GM12878 (cell line): ENCODE results near the gene RAD51AP1. TPM values are rescaled to one million over a fixed set of nuclear protein-coding genes. Genes with fewer than 3 reads are reported as not detected.
A peak's percentile ranks its signal among the peaks of the same experiment; 100 is the strongest.

Experiments used
- ATAC-seq: fragments of 200-7000 bp; cut with Tn5 transposase; 3 replicates; pipeline ENCODE4 v1.9.1; 2020; ENCODE audit warnings: mild to moderate bottlenecking, moderate library complexity
- BruUV-seq: library from RNA; stranded (reverse); fragments of 400-500 nt; replicated peaks from 2 replicates; lab custom pipeline; 2021; lab: Mats Ljungman, UMichigan
- CTCF ChIA-PET: fragments of 300-600 bp; sonication (Branson Sonifier 250); formaldehyde crosslinking; extraction: SDS; loops from one replicate; lab custom pipeline; 2021; ENCODE audit warnings: inconsistent platforms; lab: Yijun Ruan, JAX
- POLR2A ChIA-PET: fragments of 350-600 bp; formaldehyde crosslinking; extraction: SDS; loops from one replicate; lab custom pipeline; 2021; ENCODE audit warnings: inconsistent platforms; lab: Charles Lee
- RAD21 ChIA-PET: fragments of 300-600 bp; sonication (Branson Sonifier 250); formaldehyde crosslinking; loops from one replicate; lab custom pipeline; 2023; ENCODE audit warnings: antibody characterized with exemption; ENCODE audit not compliant: unreplicated experiment; lab: Charles Lee
- SMC1A ChIA-PET: fragments of 300-600 bp; sonication (Branson Sonifier 250); formaldehyde crosslinking; loops from one replicate; lab custom pipeline; 2023; ENCODE audit not compliant: unreplicated experiment, uncharacterized antibody; lab: Charles Lee
- DNase-seq: peaks from one replicate; pipeline ENCODE4 v3.0.0-alpha.2; 2011; ENCODE audit warnings: low read depth, low spot score
- FAIRE-seq: peaks from 3 replicates; lab custom pipeline; 2011; peaks lifted over from hg19 to GRCh38; lab: Jason Lieb, UNC
- H2AFZ ChIP-seq: 2 replicates; pipeline ENCODE4 v1.6.0; 2011; ENCODE audit warnings: low read depth, low read length, control low read depth; ENCODE audit not compliant: control insufficient read depth
- H3K27ac ChIP-seq: 2 replicates; pipeline ENCODE4 v1.5.1; 2011; ENCODE audit warnings: control low read depth; ENCODE audit not compliant: control insufficient read depth, insufficient read depth
- H3K27me3 ChIP-seq, 2 experiments: replicated peaks in 1 of 2; 2 replicates each; pipeline versions ENCODE4 v1.6.0 to v1.6.1; 2011; ENCODE audit warnings: low read length in 1 of 2; ENCODE audit not compliant: control insufficient read depth in 2 of 2, insufficient read depth in 2 of 2
- H3K36me3 ChIP-seq, 2 experiments: 2 replicates each; pipeline ENCODE4 v1.5.1; 2011; ENCODE audit warnings: low read length in 1 of 2; ENCODE audit not compliant: control insufficient read depth in 2 of 2, insufficient read depth in 2 of 2
- H3K4me1 ChIP-seq: 2 replicates; pipeline ENCODE4 v1.6.1; 2011; ENCODE audit warnings: mild to moderate bottlenecking, low read length, moderate library complexity, mixed read lengths; ENCODE audit not compliant: control insufficient read depth, insufficient read depth
- H3K4me2 ChIP-seq: 2 replicates; pipeline ENCODE4 v1.6.0; 2011; ENCODE audit warnings: control low read depth; ENCODE audit not compliant: control insufficient read depth, insufficient read depth
- H3K4me3 ChIP-seq: fragments of 200-600 bp; sonication (generic); 2 replicates; pipeline ENCODE4 v1.5.1; 2016
- H3K79me2 ChIP-seq: 2 replicates; pipeline ENCODE4 v1.6.0; 2011; ENCODE audit warnings: low read length; ENCODE audit not compliant: control insufficient read depth, insufficient read depth
- H3K9ac ChIP-seq: 2 replicates; pipeline ENCODE4 v1.8.0; 2011; ENCODE audit warnings: low read length, control low read depth, mixed read lengths; ENCODE audit not compliant: control insufficient read depth, insufficient read depth
- H3K9me3 ChIP-seq: replicated peaks from 3 replicates; pipeline ENCODE4 v1.5.1; 2011; ENCODE audit warnings: mild to moderate bottlenecking, low read length; ENCODE audit not compliant: control insufficient read depth, insufficient read depth
- H4K20me1 ChIP-seq: 2 replicates; pipeline ENCODE4 v1.6.0; 2011; ENCODE audit not compliant: control insufficient read depth, insufficient read depth
- E4F1 ChIP-seq: fragments of 450-650 bp; IDR thresholded peaks from 2 replicates; pipeline ENCODE4 v1.6.1; 2018; ENCODE audit warnings: borderline replicate concordance, mild to moderate bottlenecking; ENCODE audit not compliant: partially characterized antibody
- IRF4 ChIP-seq: IDR thresholded peaks from 2 replicates; pipeline ENCODE4 v1.6.1; 2011; ENCODE audit warnings: low read depth, low read length
- JUNB ChIP-seq: IDR thresholded peaks from 2 replicates; pipeline ENCODE4 v1.6.1; 2016; ENCODE audit warnings: antibody characterized with exemption, mild to moderate bottlenecking
- NFYB ChIP-seq: IDR thresholded peaks from 2 replicates; pipeline ENCODE4 v1.6.1; 2011; ENCODE audit warnings: low read depth, mild to moderate bottlenecking, low read length, improper control_type of control experiment, moderate library complexity; ENCODE audit not compliant: insufficient read depth
- NR2C1 ChIP-seq: fragments of 450-650 bp; IDR thresholded peaks from 2 replicates; pipeline ENCODE4 v1.6.1; 2017; ENCODE audit warnings: antibody characterized with exemption, mild to moderate bottlenecking, moderate library complexity
- SMARCA5 ChIP-seq: fragments of 450-650 bp; IDR thresholded peaks from 2 replicates; pipeline ENCODE4 v1.6.1; 2017; ENCODE audit warnings: mild to moderate bottlenecking
- WGBS: methylation state at CpG from one replicate; pipeline ENCODE4 v1.1.6; 2016; ENCODE audit warnings: low lambda C conversion rate; ENCODE audit not compliant: insufficient replicate concordance, insufficient coverage; ENCODE audit errors: missing lambda C conversion rate; 5-methylcytosine and 5-hydroxymethylcytosine counted together
- in situ Hi-C: fragments of 300-500 bp; cut with MboI; formaldehyde crosslinking; loops from 9 replicates; pipeline ENCODE4 v1.14.3; 2018; ENCODE audit warnings: mixed read lengths
- intact Hi-C: fragments of 100-400 bp; cut with micrococcal nuclease; formaldehyde crosslinking; loops from one replicate; pipeline ENCODE4 v1.14.2; 2022; ENCODE audit not compliant: unreplicated experiment
- polyA plus RNA-seq, 11 experiments: library from polyadenylated mRNA; depleted of rRNA in 4 of 11; unstranded in 6 of 11; stranded (reverse) in 5 of 11; fragments of >200 nt; fragmentation: Nextera tagmentation in 4 of 11; fragmentation: Illumina TruSeq in 1 of 11; extraction: Ambion mirVana in 4 of 11; extraction: Trizol in 1 of 11; gene quantifications; 1 replicate in 1 of 11; 2 replicates in 10 of 11; pipeline versions ENCODE4 v1.2.1 to v1.2.3, GENCODE V29; 2011 to 2016; ENCODE audit warnings: inconsistent platforms in 2 of 11, missing spikeins in 2 of 11, low read depth in 1 of 11
- total RNA-seq, 4 experiments: library from RNA; depleted of rRNA in 3 of 4; stranded (reverse); fragments of >200 nt in 3 of 4; fragmentation: Illumina TruSeq in 1 of 4; extraction: Trizol in 1 of 4; gene quantifications; 2 replicates each; pipeline versions ENCODE4 v1.2.1 to v1.2.3, GENCODE V29; 2013 to 2021
- TF ChIP-seq, protein P1 (sequence below): IDR thresholded peaks from 2 replicates; pipeline ENCODE4 v1.6.1; 2011; ENCODE audit warnings: borderline replicate concordance, low read depth, mild to moderate bottlenecking, moderate library complexity, low read length; ENCODE audit not compliant: insufficient read depth, poor library complexity, severe bottlenecking
- TF ChIP-seq, protein P2 (sequence below), 3 experiments: IDR thresholded peaks in 2 of 3; conservative IDR thresholded peaks in 1 of 3; 2 replicates each; pipeline ENCODE4 v1.5.1; 2011; ENCODE audit warnings: low read depth in 3 of 3, low read length in 3 of 3, mild to moderate bottlenecking in 3 of 3, control low read depth in 2 of 3, moderate library complexity in 2 of 3, inconsistent platforms in 1 of 3, mixed read lengths in 1 of 3; ENCODE audit not compliant: control insufficient read depth in 2 of 3, insufficient read depth in 1 of 3; ENCODE audit errors: extremely low read depth in 1 of 3

RAD51AP1 gene
- total and polyA plus RNA-seq, 10 of the 15 experiments (the other 5 are each of a cell fraction or from before 2014, with no cell fraction given), result 22.3 to 86.0 (median 50.9) TPM

- CTCF ChIA-PET, result interaction anchor here (0.6 to 1.2 kb wide), 3 partner anchors 13 to 24 kb away, joined by 3 to 5 read pairs (median 3); partner anchors contain the start of gene DYRK4
- POLR2A ChIA-PET, result interaction anchor here (1.6 kb wide), 1 partner anchor 218 kb away, joined by 3 read pairs; no protein-coding TSS in a partner anchor
- Histone ChIP-seq H3K27ac (peak overlapping the region; percentile 99; the same call in 1 of the 2 replicates), H3K9me3 (no peaks in the 10 kb centered on the region), H3K27me3 (no peaks in the 10 kb centered on the region), H3K4me3 (peak overlapping the region; percentile 72), H3K9ac (peak overlapping the region; percentile 91; the same call in 1 of the 2 replicates), H2AFZ (no peak overlapping the region), H3K4me1 (peaks cover 11% of the 10 kb centered on the region), H3K4me2 (peak overlapping the region; percentile 95), H3K36me3 (no peaks in the 10 kb centered on the region), H4K20me1 (no peaks in the 10 kb centered on the region), H3K79me2 (peaks cover 47% of the 10 kb centered on the region)
- DNase-seq, result no peak
- WGBS, result 36% methylated on average over 3 of the region's 3 CpGs
- intact Hi-C loops, result no loop called here
- SMC1A ChIA-PET, result interaction anchor here (0.6 to 1.8 kb wide), 7 partner anchors 9 to 218 kb away, joined by 3 to 10 read pairs (median 3); no protein-coding TSS in a partner anchor
- in situ Hi-C loops, result no loop called here
- peak; percentile 10; the same call in 2 of the 3 replicates for ATAC-seq
- no peak for TF ChIP-seq NFYB
- TF ChIP-seq JUNB, result 0 out of 2 replicates have a peak, but pooled peaks have one; percentile 30
- TF ChIP-seq IRF4, result no peak
- TF ChIP-seq, protein P1, sequence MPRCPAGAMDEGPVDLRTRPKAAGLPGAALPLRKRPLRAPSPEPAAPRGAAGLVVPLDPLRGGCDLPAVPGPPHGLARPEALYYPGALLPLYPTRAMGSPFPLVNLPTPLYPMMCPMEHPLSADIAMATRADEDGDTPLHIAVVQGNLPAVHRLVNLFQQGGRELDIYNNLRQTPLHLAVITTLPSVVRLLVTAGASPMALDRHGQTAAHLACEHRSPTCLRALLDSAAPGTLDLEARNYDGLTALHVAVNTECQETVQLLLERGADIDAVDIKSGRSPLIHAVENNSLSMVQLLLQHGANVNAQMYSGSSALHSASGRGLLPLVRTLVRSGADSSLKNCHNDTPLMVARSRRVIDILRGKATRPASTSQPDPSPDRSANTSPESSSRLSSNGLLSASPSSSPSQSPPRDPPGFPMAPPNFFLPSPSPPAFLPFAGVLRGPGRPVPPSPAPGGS, result no peak
- no peak for TF ChIP-seq NR2C1
- TF ChIP-seq, protein P2, sequence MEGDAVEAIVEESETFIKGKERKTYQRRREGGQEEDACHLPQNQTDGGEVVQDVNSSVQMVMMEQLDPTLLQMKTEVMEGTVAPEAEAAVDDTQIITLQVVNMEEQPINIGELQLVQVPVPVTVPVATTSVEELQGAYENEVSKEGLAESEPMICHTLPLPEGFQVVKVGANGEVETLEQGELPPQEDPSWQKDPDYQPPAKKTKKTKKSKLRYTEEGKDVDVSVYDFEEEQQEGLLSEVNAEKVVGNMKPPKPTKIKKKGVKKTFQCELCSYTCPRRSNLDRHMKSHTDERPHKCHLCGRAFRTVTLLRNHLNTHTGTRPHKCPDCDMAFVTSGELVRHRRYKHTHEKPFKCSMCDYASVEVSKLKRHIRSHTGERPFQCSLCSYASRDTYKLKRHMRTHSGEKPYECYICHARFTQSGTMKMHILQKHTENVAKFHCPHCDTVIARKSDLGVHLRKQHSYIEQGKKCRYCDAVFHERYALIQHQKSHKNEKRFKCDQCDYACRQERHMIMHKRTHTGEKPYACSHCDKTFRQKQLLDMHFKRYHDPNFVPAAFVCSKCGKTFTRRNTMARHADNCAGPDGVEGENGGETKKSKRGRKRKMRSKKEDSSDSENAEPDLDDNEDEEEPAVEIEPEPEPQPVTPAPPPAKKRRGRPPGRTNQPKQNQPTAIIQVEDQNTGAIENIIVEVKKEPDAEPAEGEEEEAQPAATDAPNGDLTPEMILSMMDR (IDR thresholded peaks at IDR 0.05 in 2 of 3, conservative IDR thresholded peaks at IDR 0.05 in 1 of 3; ENCODE audit: control insufficient read depth in 2 of 3, extremely low read depth in 1 of 3, insufficient read depth in 1 of 3, low read depth in 3 of 3, low read length in 3 of 3), result no peak
- no peak for TF ChIP-seq E4F1
- no peak for TF ChIP-seq SMARCA5
- FAIRE-seq, result no peak
- no TSS peak for BruUV-seq
- RAD21 ChIA-PET, result interaction anchor here (1.0 kb wide), 1 partner anchor 25 kb away, joined by 4 read pairs; no protein-coding TSS in a partner anchor
Observed at GRCh38 chr12:4540170-4540569, 1.5 kb downstream of the RAD51AP1 start.
